Measurements from ENCODE around the gene SLAMF8. TPM values are rescaled to one million over a fixed set of nuclear protein-coding genes. Genes with fewer than 3 reads are reported as not detected.

SLAMF8 gene
- polyA plus RNA-seq, 3 donors, result 2.6 to 5.7 (median 5.7) TPM

DNA sequence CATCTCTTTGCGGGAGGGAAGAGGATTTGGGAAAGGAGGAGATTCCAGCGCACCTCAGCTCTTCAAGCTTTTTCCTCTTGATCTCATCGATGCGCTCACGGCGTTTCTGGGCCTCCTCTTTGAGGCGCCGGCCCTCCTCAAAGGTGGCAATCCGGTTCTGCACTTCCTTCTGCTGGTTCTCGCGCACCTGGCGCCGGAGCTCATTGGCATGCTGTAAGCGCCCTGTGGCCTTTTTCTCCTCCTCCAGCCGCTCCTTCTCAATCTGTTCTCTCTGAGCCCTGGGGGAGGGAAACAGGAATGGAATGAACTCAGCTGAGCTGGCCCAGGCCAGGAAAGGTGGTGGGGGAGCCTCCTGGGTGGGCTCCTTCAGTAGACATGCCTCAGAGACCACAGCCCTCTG, 46.2 kb downstream of the SLAMF8 start:
- no peaks in the 10 kb centered on the region for H3K36me3 ChIP-seq (replicated peaks in 1 of 2; ENCODE audit: control insufficient read depth in 1 of 2, insufficient read depth in 2 of 2, low read length in 2 of 2)

DNA sequence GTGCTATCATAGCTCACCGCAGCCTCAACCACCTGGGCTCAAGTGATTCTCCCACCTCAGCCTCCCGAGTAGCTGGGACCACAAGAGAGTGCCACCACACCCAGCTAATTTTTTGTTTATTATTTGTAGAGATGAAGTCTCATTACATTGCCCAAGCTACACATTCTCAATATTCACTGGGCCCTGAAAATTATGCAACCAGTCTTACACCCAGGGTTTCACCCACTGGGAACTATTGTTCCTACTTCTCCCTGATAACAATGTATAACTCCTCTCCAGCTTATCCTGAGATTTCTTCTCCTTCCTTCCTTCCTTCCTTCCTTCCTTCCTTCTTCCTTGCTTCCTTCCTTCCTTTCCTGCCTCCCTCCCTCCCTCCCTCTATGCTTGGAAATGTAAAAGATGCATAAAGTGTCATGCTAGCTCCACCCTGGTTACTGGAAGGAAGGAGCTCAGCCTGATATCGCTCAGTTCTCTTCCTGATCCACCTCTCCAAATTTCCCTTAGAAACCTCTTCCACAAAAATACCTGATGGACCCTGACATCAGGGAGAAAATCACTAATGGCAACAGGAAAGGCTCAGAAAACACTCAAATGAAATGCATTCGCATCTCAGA, 47.0 kb downstream of the SLAMF8 start:
- Histone ChIP-seq H3K27ac (ENCODE audit: low read depth in 1 of 2, low read length in 2 of 2) (no peak overlapping the region), H3K36me3 (replicated peaks in 1 of 2; ENCODE audit: control insufficient read depth in 1 of 2, insufficient read depth in 2 of 2, low read length in 2 of 2) (no peaks in the 10 kb centered on the region), H4K20me1 (ENCODE audit: insufficient read depth, low read length) (no peaks in the 10 kb centered on the region), H3K4me3 (replicated peaks in 1 of 3; ENCODE audit: low read depth in 2 of 3, low read length in 3 of 3) (no peak overlapping the region), H2AFZ (ENCODE audit: insufficient read depth, low read depth, low read length, poor library complexity, severe bottlenecking) (no peak overlapping the region), H3K9me3 (replicated peaks in 1 of 2; ENCODE audit: control insufficient read depth in 1 of 2, insufficient read depth in 1 of 2, low read length in 2 of 2) (no peaks in the 10 kb centered on the region), H3K4me2 (replicated peaks; ENCODE audit: extremely low read depth, low read length, poor library complexity, severe bottlenecking) (no peak overlapping the region), H3K9ac (ENCODE audit: insufficient read depth, low read length, poor library complexity, severe bottlenecking) (no peak overlapping the region), H3K79me2 (ENCODE audit: insufficient read depth, low read length) (no peaks in the 10 kb centered on the region), H3K27me3 (ENCODE audit: control insufficient read depth in 2 of 2, insufficient read depth in 2 of 2, low read length in 2 of 2) (no peaks in the 10 kb centered on the region), H3K4me1 (ENCODE audit: control insufficient read depth in 1 of 2, insufficient read depth in 2 of 2, low read length in 2 of 2) (peaks cover 22% of the 10 kb centered on the region in 2 donors)
- intact Hi-C loops (cut with micrococcal nuclease), result no loop called here
- 100% methylated on average over 1 of the region's 4 CpGs for WGBS (ENCODE audit: insufficient coverage)
- no peak for DNase-seq
- H3K4me1 Mint-ChIP-seq, result peaks cover 28% of the 10 kb centered on the region
- peaks cover 5 to 11% (median 6%) of the 10 kb centered on the region in 3 donors for H3K27me3 Mint-ChIP-seq (ENCODE audit: low read depth in 3 of 3)
- H3K4me3 Mint-ChIP-seq, result no peak overlapping the region
- no peaks in the 10 kb centered on the region for H3K9me3 Mint-ChIP-seq
- TF ChIP-seq, protein P1, sequence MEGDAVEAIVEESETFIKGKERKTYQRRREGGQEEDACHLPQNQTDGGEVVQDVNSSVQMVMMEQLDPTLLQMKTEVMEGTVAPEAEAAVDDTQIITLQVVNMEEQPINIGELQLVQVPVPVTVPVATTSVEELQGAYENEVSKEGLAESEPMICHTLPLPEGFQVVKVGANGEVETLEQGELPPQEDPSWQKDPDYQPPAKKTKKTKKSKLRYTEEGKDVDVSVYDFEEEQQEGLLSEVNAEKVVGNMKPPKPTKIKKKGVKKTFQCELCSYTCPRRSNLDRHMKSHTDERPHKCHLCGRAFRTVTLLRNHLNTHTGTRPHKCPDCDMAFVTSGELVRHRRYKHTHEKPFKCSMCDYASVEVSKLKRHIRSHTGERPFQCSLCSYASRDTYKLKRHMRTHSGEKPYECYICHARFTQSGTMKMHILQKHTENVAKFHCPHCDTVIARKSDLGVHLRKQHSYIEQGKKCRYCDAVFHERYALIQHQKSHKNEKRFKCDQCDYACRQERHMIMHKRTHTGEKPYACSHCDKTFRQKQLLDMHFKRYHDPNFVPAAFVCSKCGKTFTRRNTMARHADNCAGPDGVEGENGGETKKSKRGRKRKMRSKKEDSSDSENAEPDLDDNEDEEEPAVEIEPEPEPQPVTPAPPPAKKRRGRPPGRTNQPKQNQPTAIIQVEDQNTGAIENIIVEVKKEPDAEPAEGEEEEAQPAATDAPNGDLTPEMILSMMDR (IDR thresholded peaks at IDR 0.05), result no peak
- H3K27ac Mint-ChIP-seq, result no peak overlapping the region
- no peaks in the 10 kb centered on the region for H3K36me3 Mint-ChIP-seq

More for the DNA sequence above, 46.2 kb downstream of the SLAMF8 start:
- H3K9me3 ChIP-seq (replicated peaks in 1 of 2; ENCODE audit: control insufficient read depth in 1 of 2, insufficient read depth in 1 of 2, low read length in 2 of 2), result no peaks in the 10 kb centered on the region
- intact Hi-C loops (cut with micrococcal nuclease), result no loop called here
- H3K4me1 ChIP-seq (ENCODE audit: control insufficient read depth in 1 of 2, insufficient read depth in 2 of 2, low read length in 2 of 2), result peaks cover 21 to 22% of the 10 kb centered on the region in 2 donors
- no peak for DNase-seq
- H3K79me2 ChIP-seq (ENCODE audit: insufficient read depth, low read length), result no peaks in the 10 kb centered on the region
- peaks cover 5 to 11% (median 6%) of the 10 kb centered on the region in 3 donors for H3K27me3 Mint-ChIP-seq (ENCODE audit: low read depth in 3 of 3)
- H3K4me2 ChIP-seq (replicated peaks; ENCODE audit: extremely low read depth, low read length, poor library complexity, severe bottlenecking), result no peak overlapping the region
- 94% methylated on average over 7 of the region's 15 CpGs for WGBS (ENCODE audit: insufficient coverage)
- H2AFZ ChIP-seq (ENCODE audit: insufficient read depth, low read depth, low read length, poor library complexity, severe bottlenecking), result no peak overlapping the region
- TF ChIP-seq, protein P1 (IDR thresholded peaks at IDR 0.05), result no peak
- H3K27ac Mint-ChIP-seq, result peak overlapping the region in 2 of 7 donors; percentile 69 to 75
- H3K9me3 Mint-ChIP-seq, result no peaks in the 10 kb centered on the region
- H4K20me1 ChIP-seq (ENCODE audit: insufficient read depth, low read length), result no peaks in the 10 kb centered on the region
- H3K36me3 Mint-ChIP-seq, result no peaks in the 10 kb centered on the region
- peaks cover 28% of the 10 kb centered on the region for H3K4me1 Mint-ChIP-seq
- H3K27ac ChIP-seq (ENCODE audit: low read depth in 1 of 2, low read length in 2 of 2), result no peak overlapping the region
- H3K4me3 ChIP-seq (replicated peaks in 1 of 3; ENCODE audit: low read depth in 2 of 3, low read length in 3 of 3), result no peak overlapping the region
- no peak overlapping the region for H3K4me3 Mint-ChIP-seq
- H3K27me3 ChIP-seq (ENCODE audit: control insufficient read depth in 2 of 2, insufficient read depth in 2 of 2, low read length in 2 of 2), result no peaks in the 10 kb centered on the region
- no peak overlapping the region for H3K9ac ChIP-seq (ENCODE audit: insufficient read depth, low read length, poor library complexity, severe bottlenecking)

Measured in CD14-positive monocyte (primary cell).